Esophagus squamous epithelium (tissue), 5 donors: ENCODE data around the gene MAGEF1. TPM values are rescaled to one million over a fixed set of nuclear protein-coding genes. Genes with fewer than 3 reads are reported as not detected.

Experiments
- DNase-seq: peaks from one replicate; lab custom pipeline; 2025; lab: John Stamatoyannopoulos, UW
- H3K27ac ChIP-seq, 4 donors: fragments of 200-600 bp; sonication (generic); one replicate each; pipeline ENCODE4 v1.5.1; 2016 to 2019; ENCODE audit warnings: mild to moderate bottlenecking in 1 of 4
- H3K27me3 ChIP-seq, 4 donors: fragments of 200-600 bp; sonication (generic); 1 replicate in 3 of 4; 2 replicates in 1 of 4; pipeline versions ENCODE4 v1.5.1 to v1.6.0; 2017 to 2021; ENCODE audit warnings: antibody characterized with exemption in 1 of 4
- H3K36me3 ChIP-seq, 3 donors: fragments of 200-600 bp; sonication (generic); one replicate each; pipeline ENCODE4 v1.5.1; 2016 to 2019
- H3K4me1 ChIP-seq, 3 donors: fragments of 200-600 bp; sonication (generic); one replicate each; pipeline ENCODE4 v1.5.1; 2017 to 2019
- H3K4me3 ChIP-seq, 4 donors: fragments of 200-600 bp; sonication (generic); 1 replicate in 3 of 4; 2 replicates in 1 of 4; pipeline ENCODE4 v1.5.1; 2016 to 2019; ENCODE audit warnings: mild to moderate bottlenecking in 2 of 4, moderate library complexity in 1 of 4
- H3K9me3 ChIP-seq, 3 donors: fragments of 200-600 bp; sonication (generic); one replicate each; pipeline ENCODE4 v1.5.1; 2016 to 2019
- CTCF ChIP-seq, 6 experiments: fragments of 450-650 bp in 4 of 6; fragments of 200-600 bp in 2 of 6; sonication (generic) in 2 of 6; IDR thresholded peaks; one replicate each; pipeline ENCODE4 v1.5.1; 2016 to 2019; ENCODE audit warnings: antibody characterized with exemption in 6 of 6, mild to moderate bottlenecking in 4 of 6, moderate library complexity in 4 of 6
- POLR2A ChIP-seq, 4 donors: fragments of 450-650 bp; IDR thresholded peaks; one replicate each; pipeline ENCODE4 v1.6.1; 2017; ENCODE audit warnings: antibody characterized with exemption in 4 of 4, mild to moderate bottlenecking in 4 of 4, moderate library complexity in 3 of 4
- WGBS, 2 donors: methylation state at CpG; one replicate each; pipeline ENCODE4 v1.1.5; 2018; 5-methylcytosine and 5-hydroxymethylcytosine counted together
- intact Hi-C: fragments of 100-400 bp; cut with DNase I; formaldehyde crosslinking; loops from one replicate; pipeline ENCODE4 v1.15.0; 2022
- total RNA-seq, 4 donors: library from RNA; depleted of rRNA; stranded (reverse); fragments of >200 nt; gene quantifications; one replicate each; pipeline ENCODE4 v1.1.0, GENCODE V29; 2016
- donor health status: DM: yes; HTN: yes; CAD: no.

The MAGEF1 gene
- total RNA-seq, 4 donors from 2014 or later = 18.3 to 28.4 (median 20.6) TPM

- no peaks in the 10 kb centered on the region for H3K27me3 ChIP-seq
- H3K9me3 ChIP-seq = no peaks in the 10 kb centered on the region
- no peak overlapping the region for H3K27ac ChIP-seq
- WGBS, 2 donors = 100% methylated on average over 2 to 5 of the region's 11 CpGs
- TF ChIP-seq POLR2A (IDR thresholded peaks at IDR 0.05) (no peak), CTCF (IDR thresholded peaks at IDR 0.05) (no peak)
- H3K4me1 ChIP-seq = peaks cover 9 to 62% (median 28%) of the 10 kb centered on the region in 3 donors
- intact Hi-C loops = no loop called here
- no peaks in the 10 kb centered on the region for H3K36me3 ChIP-seq
- no peak for DNase-seq
- H3K4me3 ChIP-seq = no peak overlapping the region
Measured at GRCh38 chr3:184758056-184758455, 46.2 kb upstream of the MAGEF1 start.

- no peaks in the 10 kb centered on the region for H3K27me3 ChIP-seq
- DNase-seq = no peak
- 47 to 67% methylated on average over 15 to 17 of the region's 17 CpGs for WGBS, 2 donors
- no peak for TF ChIP-seq POLR2A (IDR thresholded peaks at IDR 0.05)
- TF ChIP-seq CTCF (IDR thresholded peaks at IDR 0.05) = no peak
- no peaks in the 10 kb centered on the region for H3K36me3 ChIP-seq
- peak overlapping the region; percentile 28 to 73 (median 56) for H3K27ac ChIP-seq
- H3K4me1 ChIP-seq = peaks cover 9 to 59% (median 28%) of the 10 kb centered on the region in 3 donors
- peak overlapping the region in 1 of 4 donors; percentile 23 for H3K4me3 ChIP-seq
- intact Hi-C loops = no loop called here
- no peaks in the 10 kb centered on the region for H3K9me3 ChIP-seq
Measured at GRCh38 chr3:184757022-184757651, 45.3 kb upstream of the MAGEF1 start.

GRCh38 chr3:184756151-184757021, 44.5 kb upstream of the MAGEF1 start:
- peak overlapping the region; percentile 19 to 73 (median 56) for H3K27ac ChIP-seq
- H3K4me1 ChIP-seq = peaks cover 9 to 51% (median 24%) of the 10 kb centered on the region in 3 donors
- TF ChIP-seq POLR2A (IDR thresholded peaks at IDR 0.05) (no peak), CTCF (IDR thresholded peaks at IDR 0.05) (no peak)
- no peaks in the 10 kb centered on the region for H3K9me3 ChIP-seq
- intact Hi-C loops = no loop called here
- WGBS, 2 donors = 51 to 69% methylated on average over 8 to 10 of the region's 13 CpGs
- H3K36me3 ChIP-seq = no peaks in the 10 kb centered on the region
- peak overlapping the region in 1 of 4 donors; percentile 23 for H3K4me3 ChIP-seq
- H3K27me3 ChIP-seq = no peaks in the 10 kb centered on the region
- no peak for DNase-seq

- no peak overlapping the region for H3K4me3 ChIP-seq
- H3K36me3 ChIP-seq = no peaks in the 10 kb centered on the region
- peaks cover 4 to 41% (median 13%) of the 10 kb centered on the region in 3 donors for H3K4me1 ChIP-seq
- 63 to 66% methylated on average over 5 to 7 of the region's 8 CpGs for WGBS, 2 donors
- intact Hi-C loops = no loop called here
- TF ChIP-seq POLR2A (IDR thresholded peaks at IDR 0.05) = no peak
- TF ChIP-seq CTCF (IDR thresholded peaks at IDR 0.05) = no peak
- no peaks in the 10 kb centered on the region for H3K9me3 ChIP-seq
- H3K27ac ChIP-seq = peak overlapping the region in 2 of 4 donors; percentile 61 to 73
- no peak for DNase-seq
- no peaks in the 10 kb centered on the region for H3K27me3 ChIP-seq
Measured at GRCh38 chr3:184755315-184755731, 43.5 kb upstream of the MAGEF1 start.

- 78 to 82% methylated on average over 2 to 4 of the region's 5 CpGs for WGBS, 2 donors
- no peak overlapping the region for H3K27ac ChIP-seq
- H3K36me3 ChIP-seq = no peaks in the 10 kb centered on the region
- DNase-seq = no peak
- intact Hi-C loops = no loop called here
- H3K27me3 ChIP-seq = no peaks in the 10 kb centered on the region
- no peaks in the 10 kb centered on the region for H3K9me3 ChIP-seq
- TF ChIP-seq CTCF (IDR thresholded peaks at IDR 0.05) (no peak), POLR2A (IDR thresholded peaks at IDR 0.05) (no peak)
- no peak overlapping the region for H3K4me3 ChIP-seq
- peaks cover 9 to 36% (median 12%) of the 10 kb centered on the region in 3 donors for H3K4me1 ChIP-seq
Measured at GRCh38 chr3:184752361-184752760, 40.5 kb upstream of the MAGEF1 start.
